Stimulated activated CD8-positive, alpha-beta memory T cell treated with anti-CD3 and anti-CD28 coated beads, Interleukin-15, amount 100 ng/mL, for 48 hours (primary cell): ENCODE measurements around the gene OOSP2.
"Not testable (repeated sequence)": the region's sequence is repeated elsewhere in the genome, so short reads cannot be mapped to it uniquely, and the experiment has no call there.

Experiments used
- DNase-seq, 2 donors: peaks; one replicate each; pipeline ENCODE4 v3.0.0-alpha.2; 2020; ENCODE audit warnings: low read depth in 2 of 2

Gene OOSP2, protein sequence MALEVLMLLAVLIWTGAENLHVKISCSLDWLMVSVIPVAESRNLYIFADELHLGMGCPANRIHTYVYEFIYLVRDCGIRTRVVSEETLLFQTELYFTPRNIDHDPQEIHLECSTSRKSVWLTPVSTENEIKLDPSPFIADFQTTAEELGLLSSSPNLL

DNA sequence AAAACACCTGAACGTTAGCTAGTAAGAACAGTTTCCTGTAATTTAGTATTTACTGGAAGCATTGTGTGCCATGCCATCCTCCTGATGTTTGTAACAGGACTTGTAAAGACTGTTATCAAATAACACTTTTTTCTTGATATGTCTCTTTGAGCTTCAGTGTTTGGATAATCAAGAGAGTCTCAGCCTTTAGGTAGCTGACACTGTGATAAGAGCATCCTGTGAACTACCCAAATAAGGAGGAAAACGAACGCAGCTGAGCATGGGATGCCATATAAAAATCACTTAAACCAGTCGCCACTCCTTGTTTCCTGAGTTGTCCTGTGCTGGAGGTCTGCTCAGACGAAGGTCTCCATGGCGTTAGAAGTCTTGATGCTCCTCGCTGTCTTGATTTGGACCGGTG, at the start of gene OOSP2:
OOSP2 (plus strand) TSS at position 301 of the 400 bp plus-strand sequence; CDS start at position 352, 51 bp downstream.
- no peak for DNase-seq

DNA sequence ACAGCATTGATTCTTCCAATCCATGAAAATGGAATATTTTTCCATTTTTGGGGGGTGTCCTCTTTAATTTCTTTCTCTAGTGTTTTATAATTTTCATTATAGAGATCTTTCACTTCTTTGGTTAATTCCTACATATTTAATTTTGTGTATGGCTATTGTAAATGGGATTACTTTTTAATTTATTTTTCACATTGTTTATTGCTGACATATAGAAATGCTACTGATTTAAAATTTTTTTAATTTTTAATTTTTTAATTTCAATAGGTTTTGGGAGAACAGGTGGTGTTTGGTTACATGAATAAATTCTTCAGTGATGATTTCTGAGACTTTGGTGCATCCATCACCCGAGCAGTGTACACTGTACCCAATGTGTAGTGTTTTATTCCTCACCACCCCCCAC, 49.8 kb upstream of the OOSP2 start:
- DNase-seq: no peak

DNA sequence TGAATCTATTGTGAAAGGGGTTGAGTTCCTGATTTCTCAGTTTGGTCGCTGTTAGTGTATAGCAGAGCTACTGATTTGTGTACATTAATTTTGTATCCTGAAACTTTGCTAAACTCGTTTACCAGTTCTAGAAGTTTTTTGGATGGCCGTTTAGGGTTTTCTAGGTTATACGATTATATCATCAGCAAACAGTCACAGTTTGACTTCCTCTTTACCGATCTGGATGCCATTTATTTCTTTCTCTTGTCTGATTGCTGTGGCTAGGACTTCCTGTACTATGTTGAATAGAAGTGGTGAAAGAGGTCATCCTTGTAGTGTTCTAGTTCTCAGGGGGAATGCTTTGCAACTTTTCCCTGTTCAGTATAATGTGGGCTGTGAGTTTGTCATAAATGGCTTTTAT, 47.8 kb upstream of the OOSP2 start:
- DNase-seq: no peak

DNA sequence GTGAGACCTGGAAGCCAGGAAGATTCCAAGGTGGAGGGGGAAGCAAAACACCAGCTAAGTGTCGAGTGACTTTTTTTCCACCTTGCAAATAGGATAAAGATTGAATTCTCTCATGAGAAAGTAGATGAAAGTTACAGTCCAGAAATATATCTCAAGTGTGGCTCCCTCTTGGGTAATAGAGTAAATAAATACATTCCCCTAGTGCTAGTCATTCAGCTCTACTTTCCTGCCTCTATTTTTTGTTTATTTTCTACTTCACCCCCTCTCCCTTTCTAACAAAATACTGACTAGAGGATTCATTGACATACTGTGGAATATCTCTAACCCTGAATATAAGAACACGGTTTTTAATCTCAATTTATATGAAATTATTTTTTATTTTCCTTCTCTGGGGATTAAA, 42.4 kb upstream of the OOSP2 start:
- no peak for DNase-seq

DNA sequence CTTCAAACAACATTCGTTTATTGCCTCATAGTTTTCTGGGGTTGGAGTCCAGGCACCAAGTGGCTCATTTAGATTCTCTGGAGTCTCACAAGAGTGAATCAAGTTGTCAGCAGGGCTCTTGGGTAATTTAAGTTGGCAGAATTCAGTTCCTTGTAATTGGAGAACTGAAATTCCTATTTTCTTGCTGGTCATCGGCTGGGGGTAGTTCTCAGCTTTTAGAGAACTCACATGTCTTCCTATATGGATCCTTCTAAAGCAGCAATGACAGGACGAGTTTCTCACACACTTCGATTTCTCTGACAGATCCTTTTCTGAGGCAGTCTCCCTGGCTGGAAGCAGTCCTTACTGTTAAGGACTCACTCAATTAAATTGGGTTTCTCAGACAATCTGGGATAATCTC, 40.5 kb upstream of the OOSP2 start:
- DNase-seq: no peak

DNA sequence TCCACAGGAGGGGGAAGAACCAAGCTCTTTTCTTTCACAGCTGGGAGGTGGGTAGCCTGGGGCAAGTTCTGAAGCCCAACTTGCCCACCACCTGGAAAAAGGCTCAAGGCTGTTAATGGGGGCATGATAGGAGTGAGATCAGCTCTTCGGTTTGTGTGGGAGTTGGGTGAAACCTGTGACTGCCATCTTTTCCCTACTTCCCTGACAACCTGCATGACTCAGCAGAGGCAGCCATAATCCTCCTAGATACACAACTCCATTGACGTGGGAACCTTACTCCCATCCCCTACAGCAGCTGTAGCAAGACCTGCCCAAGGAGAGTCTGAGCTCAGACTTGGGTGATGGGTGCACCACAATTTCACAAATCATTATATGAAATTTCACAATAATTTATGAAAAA, 36.5 kb upstream of the OOSP2 start:
- DNase-seq: no peak

DNA sequence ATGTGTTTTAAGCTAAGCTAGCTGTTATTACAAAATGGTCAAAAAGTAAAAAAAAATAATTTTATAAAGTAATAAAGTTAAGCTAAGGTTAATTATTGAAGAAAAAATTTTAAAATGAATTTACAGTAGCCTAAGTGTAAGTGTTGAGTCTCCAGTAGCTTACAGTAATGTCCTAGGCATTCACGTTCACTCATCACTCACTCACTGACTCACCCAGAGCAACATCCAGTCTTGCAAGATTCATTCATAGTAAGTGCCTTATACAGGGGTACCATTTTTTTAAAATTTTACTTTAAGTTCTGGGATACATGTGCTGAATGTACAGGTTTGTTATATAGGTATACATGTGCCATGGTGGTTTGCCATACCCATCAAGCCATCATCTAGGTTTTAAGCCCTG, 34.8 kb upstream of the OOSP2 start:
- no peak for DNase-seq

DNA sequence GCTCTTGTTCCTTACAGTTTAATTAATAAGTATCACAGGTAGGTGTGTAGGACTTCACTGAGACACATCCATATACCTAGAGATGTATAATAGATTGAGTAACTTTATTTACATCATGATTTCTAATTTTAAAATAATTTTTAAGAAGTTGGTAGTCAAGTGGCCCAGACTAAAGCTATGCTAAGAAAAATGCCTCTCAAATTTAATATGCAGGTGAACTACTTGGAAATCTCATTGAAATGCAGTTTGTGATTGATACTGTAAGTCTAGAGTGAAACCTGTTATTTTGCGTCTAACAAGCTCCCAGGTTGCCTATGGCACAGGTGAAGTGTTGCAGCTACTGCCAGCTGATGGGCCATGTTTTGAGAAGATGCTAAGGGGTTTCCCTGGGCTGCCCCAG, 23.3 kb upstream of the OOSP2 start, which contains the start of gene OOSP4B:
OOSP4B (plus strand) TSS at position 301 of the 400 bp plus-strand sequence.
- DNase-seq: no peak

DNA sequence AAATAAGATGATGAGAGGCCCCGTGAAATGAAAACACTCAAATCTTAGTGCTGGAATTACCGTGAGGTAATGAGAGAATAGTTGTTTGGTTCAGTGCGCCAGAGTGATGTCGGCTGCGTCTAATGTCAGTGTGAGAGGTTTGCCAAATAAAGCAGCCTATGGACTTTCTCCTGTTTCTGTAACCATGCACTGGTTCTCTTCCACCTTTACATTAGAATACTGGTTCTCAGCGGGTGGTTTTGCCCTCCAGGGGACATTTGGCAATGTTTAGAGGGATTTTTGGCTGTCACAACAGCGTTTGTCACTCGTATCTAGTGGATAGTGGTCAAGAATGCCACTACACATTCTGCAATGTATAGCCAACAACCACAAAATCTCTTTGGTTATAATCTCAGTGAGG, 22.2 kb upstream of the OOSP2 start:
- DNase-seq: no peak

DNA sequence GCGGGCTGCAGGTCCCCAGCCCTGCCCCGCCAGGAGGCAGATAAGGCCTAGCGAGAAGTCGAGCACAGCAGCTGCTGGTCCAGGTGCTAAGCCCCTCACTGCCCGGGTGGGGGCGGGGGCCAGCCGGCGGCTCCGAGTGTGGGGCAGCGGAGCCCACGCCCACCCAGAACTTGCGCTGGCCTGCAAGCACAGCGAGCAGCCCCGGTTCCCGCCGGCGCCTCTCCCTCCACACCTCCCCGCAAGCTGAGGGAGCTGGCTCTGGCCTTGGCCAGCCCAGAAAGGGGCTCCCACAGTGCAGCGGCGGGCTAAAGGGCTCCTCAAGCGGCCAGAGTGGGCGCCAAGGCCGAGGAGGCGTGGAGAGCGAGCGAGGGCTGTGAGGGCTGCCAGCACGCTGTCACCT, 19.8 kb upstream of the OOSP2 start:
- DNase-seq: not testable (repeated sequence)

DNA sequence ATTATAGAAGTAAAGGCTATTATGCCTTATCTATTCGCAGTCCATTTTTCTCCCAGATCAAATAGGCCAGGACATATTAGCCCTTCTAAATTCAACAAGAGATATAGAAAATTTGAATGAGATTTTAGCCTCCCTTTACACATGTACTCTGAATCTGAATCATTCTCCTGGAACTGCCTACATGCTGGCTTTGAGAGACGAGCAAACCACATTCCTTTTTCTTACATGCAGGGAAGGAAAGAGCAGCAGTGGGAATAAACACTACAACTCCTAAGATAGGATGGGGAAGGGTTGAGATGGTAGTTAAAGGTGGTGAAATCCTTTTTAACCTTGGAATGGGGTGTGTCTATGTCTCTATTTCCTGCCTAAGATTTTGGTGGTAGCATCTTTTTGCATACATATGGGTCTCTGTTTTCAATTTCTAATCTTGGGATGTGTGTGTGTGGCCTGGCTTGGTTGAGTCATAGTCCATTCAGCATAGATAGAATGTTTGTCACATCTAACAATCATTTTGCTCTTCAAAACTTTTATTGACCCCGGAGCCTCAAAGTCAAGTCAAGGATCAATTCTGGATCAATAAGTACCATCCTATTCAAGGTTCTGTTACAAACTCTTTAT, 11.1 kb upstream of the OOSP2 start:
- no peak for DNase-seq

DNA sequence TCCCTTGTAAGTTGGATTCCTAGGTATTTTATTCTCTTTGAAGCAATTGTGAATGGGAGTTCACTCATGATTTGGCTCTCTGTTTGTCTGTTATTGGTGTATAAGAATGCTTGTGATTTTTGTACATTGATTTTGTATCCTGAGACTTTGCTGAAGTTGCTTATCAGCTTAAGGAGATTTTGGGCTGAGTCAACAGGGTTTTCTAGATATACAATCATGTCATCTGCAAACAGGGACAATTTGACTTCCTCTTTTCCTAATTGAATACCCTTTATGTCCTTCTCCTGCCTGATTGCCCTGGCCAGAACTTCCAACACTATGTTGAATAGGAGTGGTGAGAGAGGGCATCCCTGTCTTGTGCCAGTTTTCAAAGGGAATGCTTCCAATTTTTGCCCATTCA, 10.2 kb downstream of the OOSP2 start:
- DNase-seq: not testable (repeated sequence)

DNA sequence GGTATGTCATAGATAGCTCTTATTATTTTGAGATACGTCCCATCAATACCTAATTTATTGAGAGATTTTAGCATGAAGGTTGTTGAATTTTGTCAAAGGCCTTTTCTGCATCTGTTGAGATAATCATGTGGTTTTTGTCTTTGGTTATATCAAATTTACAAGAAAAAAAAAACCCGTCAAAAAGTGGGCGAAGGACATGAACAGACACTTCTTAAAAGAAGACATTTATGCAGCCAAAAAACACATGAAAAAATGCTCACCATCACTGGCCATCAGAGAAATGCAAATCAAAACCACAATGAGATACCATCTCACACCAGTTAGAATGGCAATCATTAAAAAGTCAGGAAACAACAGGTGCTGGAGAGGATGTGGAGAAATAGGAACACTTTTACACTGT, 10.6 kb downstream of the OOSP2 start:
- not testable (repeated sequence) for DNase-seq

DNA sequence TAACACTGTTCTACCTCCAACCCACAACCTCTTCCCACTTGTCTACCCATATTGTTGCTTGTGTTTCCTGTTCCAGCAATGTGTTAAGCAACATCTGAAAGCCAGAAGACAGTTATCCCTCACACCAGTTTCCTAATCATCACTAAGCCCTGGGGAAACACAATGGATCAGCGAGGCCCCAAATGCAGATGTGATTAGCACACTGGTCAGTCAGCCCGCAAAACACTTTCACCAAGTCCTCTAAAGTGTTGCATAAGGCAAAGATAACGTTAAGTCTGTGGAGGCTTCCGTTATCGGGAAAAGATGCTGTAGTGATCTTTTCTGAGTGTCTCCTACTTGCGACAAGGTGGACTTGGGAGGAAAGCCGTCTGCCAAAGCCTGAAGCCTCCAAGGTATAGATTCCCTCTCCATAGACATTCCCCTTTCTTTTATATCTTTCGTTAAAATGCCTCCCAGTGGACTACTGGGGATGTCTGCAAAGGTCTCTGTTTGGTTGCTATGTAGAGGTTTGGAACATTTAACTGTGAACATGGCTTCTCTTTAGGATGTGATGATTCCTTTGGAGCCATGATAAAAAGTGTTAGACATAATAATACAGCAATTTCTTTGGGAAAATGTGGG, 16.2 kb downstream of the OOSP2 start, which contains the start of gene MS4A3:
MS4A3 (plus strand) TSS at position 317 of the 621 bp plus-strand sequence. CDS start 4,496 bp downstream, outside the sequence.
- no peak for DNase-seq

DNA sequence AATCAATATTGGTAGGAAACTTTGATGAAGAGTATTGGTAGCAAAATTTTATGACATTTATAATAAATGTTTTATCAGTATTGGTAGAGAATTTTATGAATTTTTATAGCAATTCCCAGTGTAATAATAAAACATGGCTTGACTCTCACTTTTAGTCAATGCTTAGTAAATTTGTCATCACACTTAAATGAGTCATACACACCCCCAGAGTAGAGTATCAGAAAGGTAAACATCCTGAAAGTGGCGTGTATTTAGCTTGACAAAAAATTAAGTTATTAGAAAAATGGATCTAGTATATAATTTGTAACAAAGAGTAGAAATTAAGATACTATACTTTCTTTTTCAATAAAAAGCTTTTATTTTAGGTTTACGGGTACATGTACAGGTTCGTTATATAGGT, 18.8 kb downstream of the OOSP2 start:
- DNase-seq: no peak

DNA sequence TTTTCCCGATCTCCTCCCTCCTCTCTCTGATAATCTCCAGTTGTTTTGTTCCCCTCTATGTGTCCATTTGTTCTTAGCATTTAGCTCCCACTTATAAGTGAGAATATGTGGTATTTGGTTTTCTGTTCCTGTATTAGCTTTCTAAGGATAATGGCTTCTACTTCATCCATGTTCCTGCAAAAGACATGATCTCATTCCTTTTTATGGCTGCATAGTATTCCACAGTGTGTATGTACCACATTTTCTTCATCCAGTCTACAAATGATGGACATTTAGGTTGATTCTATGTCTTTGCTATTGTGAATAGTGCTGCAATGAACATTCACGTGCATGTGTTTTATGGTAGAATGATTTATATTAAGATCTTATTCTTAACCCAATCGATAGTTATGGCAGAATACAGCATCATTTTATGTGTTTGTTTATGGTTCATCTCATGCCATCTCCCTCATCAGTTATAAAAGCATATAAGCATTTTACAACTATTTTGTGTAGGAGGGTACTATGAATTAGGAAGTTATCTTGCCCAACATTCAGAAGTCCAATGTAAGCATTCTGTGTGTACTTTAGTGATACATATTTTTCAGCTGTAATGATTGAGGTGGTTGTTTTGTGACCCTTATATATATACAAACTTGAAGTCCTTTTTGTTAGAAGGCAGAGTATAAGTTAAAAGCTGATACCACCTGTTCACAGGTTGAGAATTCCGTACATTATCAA, 19.5 kb downstream of the OOSP2 start:
- no peak for DNase-seq

DNA sequence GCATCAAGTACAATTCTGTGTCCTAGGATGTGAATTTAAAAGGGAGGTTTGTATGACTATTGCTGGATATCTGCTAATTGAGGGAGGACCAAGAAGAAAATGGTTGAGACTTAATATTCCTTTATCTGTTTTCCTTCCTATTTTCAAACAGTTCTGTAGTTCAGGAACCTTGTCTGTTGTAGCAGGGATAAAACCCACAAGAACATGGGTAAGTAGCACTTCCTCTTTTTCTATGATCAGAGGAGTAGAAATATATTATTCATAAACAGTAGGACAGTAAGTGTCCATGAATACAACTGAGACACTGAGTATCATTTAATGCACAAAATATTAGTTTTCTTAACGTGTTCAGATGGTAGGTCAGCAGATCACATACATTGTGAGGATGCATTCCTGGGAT, 23.9 kb downstream of the OOSP2 start:
- DNase-seq: no peak

DNA sequence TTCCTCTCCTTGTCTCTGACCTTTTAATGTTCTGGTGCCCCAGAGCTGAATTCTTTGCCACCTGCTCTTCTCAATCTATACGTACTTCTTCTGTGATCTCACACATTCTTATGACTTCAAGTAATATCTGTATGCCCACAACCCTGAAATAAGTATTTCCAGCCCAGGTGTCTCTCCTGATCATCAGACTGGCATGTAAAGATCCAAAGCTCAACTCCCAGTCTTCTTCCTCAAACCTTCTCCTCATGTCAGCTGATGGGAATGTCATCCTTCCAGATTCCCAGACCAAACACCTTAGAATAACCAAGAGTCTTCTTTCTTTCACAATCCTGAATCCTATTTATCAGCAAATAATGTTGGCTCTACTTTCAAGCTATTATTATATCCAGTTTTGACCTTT, 25.6 kb downstream of the OOSP2 start:
- DNase-seq: no peak

DNA sequence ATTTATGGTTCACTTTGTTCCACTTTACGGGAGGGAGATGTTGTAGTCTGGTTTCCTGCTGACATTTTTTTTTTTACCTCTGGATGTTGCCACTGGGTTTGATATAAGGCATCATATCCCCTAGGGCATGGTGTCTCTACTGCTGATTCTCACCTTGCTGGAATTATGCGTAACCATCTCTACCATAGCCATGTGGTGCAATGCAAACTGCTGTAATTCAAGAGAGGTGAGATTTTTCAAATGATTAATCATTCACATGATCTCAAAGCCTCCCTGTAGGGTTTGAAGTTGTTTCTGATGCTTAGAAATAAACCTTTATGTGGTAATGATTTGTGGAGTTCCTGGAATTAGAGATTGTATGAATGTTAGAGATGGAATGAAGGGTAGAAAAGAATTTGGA, 29.2 kb downstream of the OOSP2 start:
- no peak for DNase-seq

DNA sequence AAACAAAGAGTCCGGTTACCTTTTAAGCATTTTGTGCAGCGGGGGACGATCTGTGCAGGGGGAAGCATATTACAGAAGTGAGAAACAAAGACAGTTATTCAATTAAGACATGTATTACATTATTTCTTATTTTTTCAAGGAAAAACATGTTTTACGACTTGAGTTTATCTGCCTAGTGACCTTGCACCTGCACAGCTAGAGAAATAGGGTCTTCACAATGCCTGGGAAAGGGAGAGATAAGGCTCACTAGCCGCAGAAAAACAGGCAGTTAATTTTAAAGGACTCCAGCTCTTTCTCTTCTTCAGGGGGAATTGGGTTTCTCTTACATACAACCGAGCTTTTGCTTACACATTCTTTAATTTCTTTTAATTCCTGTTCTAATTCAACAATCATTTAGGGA, 31.4 kb downstream of the OOSP2 start:
- DNase-seq: not testable (repeated sequence)

DNA sequence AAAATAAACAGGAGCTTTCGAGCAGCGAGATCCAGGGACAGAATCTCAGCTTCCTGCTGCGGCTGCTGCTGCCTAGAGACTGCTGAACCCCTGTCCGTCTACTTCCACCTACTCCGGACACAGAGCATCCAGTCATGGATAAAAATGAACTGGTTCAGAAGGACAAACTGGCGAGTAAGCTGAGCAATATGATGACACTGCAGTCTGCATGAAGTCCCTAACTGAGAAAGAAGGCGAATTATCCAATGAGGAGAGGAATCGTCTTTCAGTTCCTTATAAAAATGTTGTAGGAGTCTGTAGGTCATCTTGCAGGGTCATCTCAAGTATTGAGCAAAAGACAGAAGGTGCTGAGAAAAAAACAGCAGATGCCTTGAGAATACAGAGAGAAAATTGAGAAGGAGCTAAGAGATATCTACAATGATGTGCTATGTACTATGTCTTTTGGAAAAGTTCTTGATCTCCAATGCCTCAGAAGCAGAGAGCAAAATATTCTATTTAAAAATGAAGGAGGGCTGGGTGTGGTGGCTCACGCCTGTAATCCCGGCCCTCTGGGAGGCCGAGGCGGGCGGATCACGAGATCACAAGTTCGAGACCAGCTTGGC, 37.1 kb downstream of the OOSP2 start:
- DNase-seq: no peak

DNA sequence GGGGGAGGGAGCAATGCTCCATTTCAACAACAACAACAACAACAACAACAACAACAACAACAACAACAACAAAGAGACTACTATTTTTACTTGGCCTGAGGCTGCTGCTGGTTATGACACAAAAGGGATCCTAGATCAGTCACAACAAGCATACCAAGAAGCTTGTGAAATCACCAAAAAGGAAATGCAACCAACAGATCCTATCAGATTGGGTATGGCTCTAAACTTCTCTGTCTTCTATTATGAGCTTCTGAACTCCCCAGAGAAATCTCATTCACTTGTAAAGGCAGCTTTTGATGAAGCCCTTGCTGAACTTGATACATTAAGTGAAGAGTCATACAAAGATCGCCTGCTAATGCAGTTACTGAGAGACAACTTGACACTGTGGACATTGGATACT, 37.8 kb downstream of the OOSP2 start:
- DNase-seq: no peak
